Endothelial cell of umbilical vein (primary cell): ENCODE results near the gene ARFGAP3. TPM values are rescaled to one million over a fixed set of nuclear protein-coding genes. Genes with fewer than 3 reads are reported as not detected.

Source experiments
- BruUV-seq: library from RNA; stranded (reverse); fragments of 400-500 nt; replicated peaks from 2 replicates; lab custom pipeline; 2021; lab: Mats Ljungman, UMichigan
- CTCF ChIA-PET: fragments of 300-600, 350-600 bp; sonication (Branson Sonifier 250); formaldehyde crosslinking; loops from one replicate; lab custom pipeline; 2021; ENCODE audit warnings: antibody characterized with exemption, inconsistent platforms; lab: Charles Lee
- POLR2A ChIA-PET: fragments of 300-600, 350-600 bp; sonication (Branson Sonifier 250); formaldehyde crosslinking; loops from one replicate; lab custom pipeline; 2021; ENCODE audit warnings: antibody characterized with exemption, inconsistent platforms; lab: Charles Lee
- DNase-seq: peaks from one replicate; pipeline ENCODE4 v3.0.0-alpha.2; 2011; ENCODE audit warnings: low read depth, low spot score
- FAIRE-seq: peaks from 2 replicates; lab custom pipeline; 2011; peaks lifted over from hg19 to GRCh38; lab: Jason Lieb, UNC
- H2AFZ ChIP-seq: 2 replicates; pipeline ENCODE4 v1.6.0; 2012; ENCODE audit warnings: low read depth, low read length, control low read depth, inconsistent platforms
- H3K27ac ChIP-seq: 2 replicates; pipeline ENCODE4 v1.5.1; 2011; ENCODE audit warnings: low read depth, mild to moderate bottlenecking, control low read depth, low read length, moderate library complexity; ENCODE audit not compliant: insufficient read depth
- H3K27me3 ChIP-seq, 2 experiments: 2 replicates each; pipeline versions ENCODE4 v1.6.0 to v1.6.1; 2011; ENCODE audit warnings: low read length in 2 of 2, mixed read lengths in 1 of 2; ENCODE audit not compliant: control insufficient read depth in 2 of 2, insufficient read depth in 2 of 2
- H3K36me3 ChIP-seq, 2 experiments: 2 replicates in 1 of 2; 3 replicates in 1 of 2; pipeline ENCODE4 v1.5.1; 2011; ENCODE audit warnings: low read length in 2 of 2, mild to moderate bottlenecking in 1 of 2, moderate library complexity in 1 of 2; ENCODE audit not compliant: control insufficient read depth in 2 of 2, insufficient read depth in 2 of 2; ENCODE audit errors: extremely low read depth in 1 of 2
- H3K4me1 ChIP-seq: 3 replicates; pipeline ENCODE4 v1.5.1; 2011; ENCODE audit warnings: mild to moderate bottlenecking, low read length; ENCODE audit not compliant: control insufficient read depth, insufficient read depth; ENCODE audit errors: extremely low read depth
- H3K4me2 ChIP-seq: 2 replicates; pipeline ENCODE4 v1.6.1; 2011; ENCODE audit warnings: low read length, control low read depth, mixed read lengths; ENCODE audit not compliant: insufficient read depth
- H3K4me3 ChIP-seq, 3 experiments: fragments of 200-600 bp in 1 of 3; sonication (generic), shearing (Covaris generic) in 1 of 3; replicated peaks in 1 of 3; 2 replicates each; pipeline ENCODE4 v1.5.1; 2011 to 2016; ENCODE audit warnings: control low read depth in 3 of 3, low read length in 3 of 3, mild to moderate bottlenecking in 2 of 3, inconsistent platforms in 1 of 3, low read depth in 1 of 3, moderate library complexity in 1 of 3; ENCODE audit not compliant: insufficient read depth in 1 of 3
- H3K79me2 ChIP-seq: 2 replicates; pipeline ENCODE4 v1.6.0; 2012; ENCODE audit warnings: low read length, inconsistent platforms; ENCODE audit not compliant: control insufficient read depth, insufficient read depth
- H3K9ac ChIP-seq: replicated peaks from 2 replicates; pipeline ENCODE3; 2011; ENCODE audit warnings: low read length, control low read depth; ENCODE audit not compliant: insufficient read depth; ENCODE audit errors: extremely low read depth
- H3K9me1 ChIP-seq: replicated peaks from 3 replicates; pipeline ENCODE4 v1.6.0; 2011; ENCODE audit warnings: mild to moderate bottlenecking, low read length; ENCODE audit not compliant: control insufficient read depth, insufficient read depth; ENCODE audit errors: extremely low read depth
- H3K9me3 ChIP-seq: replicated peaks from 2 replicates; pipeline ENCODE4 v1.5.1; 2012; ENCODE audit warnings: low read length, inconsistent platforms; ENCODE audit not compliant: control insufficient read depth, insufficient read depth
- H4K20me1 ChIP-seq: replicated peaks from 2 replicates; pipeline ENCODE3; 2011; ENCODE audit warnings: mild to moderate bottlenecking, low read length; ENCODE audit not compliant: control insufficient read depth, insufficient read depth; ENCODE audit errors: extremely low read depth
- CTCF ChIP-seq, 2 donors: IDR thresholded peaks; 1 replicate in 1 of 2; 2 replicates in 1 of 2; pipeline ENCODE4 v1.5.1; 2011; ENCODE audit warnings: low read length in 2 of 2, mild to moderate bottlenecking in 2 of 2, moderate library complexity in 2 of 2, control low read depth in 1 of 2, inconsistent platforms in 1 of 2, low read depth in 1 of 2; ENCODE audit not compliant: insufficient read depth in 1 of 2; ENCODE audit errors: extremely low read depth in 1 of 2
- EZH2 ChIP-seq: IDR thresholded peaks from 2 replicates; pipeline ENCODE4 v1.6.1; 2012; ENCODE audit warnings: borderline replicate concordance, low read depth, mild to moderate bottlenecking, moderate library complexity, low read length, inconsistent platforms; ENCODE audit not compliant: severe bottlenecking
- FOS ChIP-seq: IDR thresholded peaks from 2 replicates; pipeline ENCODE4 v1.6.1; 2011; ENCODE audit warnings: mild to moderate bottlenecking, low read length, moderate library complexity, borderline replicate concordance; ENCODE audit not compliant: insufficient read depth
- GATA2 ChIP-seq: IDR thresholded peaks from 2 replicates; pipeline ENCODE4 v1.7.0; 2011; ENCODE audit warnings: low read depth, mild to moderate bottlenecking, moderate library complexity, mixed read lengths, low read length; ENCODE audit not compliant: insufficient read length, insufficient read depth
- JUN ChIP-seq: IDR thresholded peaks from 2 replicates; pipeline ENCODE4 v1.6.1; 2011; ENCODE audit warnings: borderline replicate concordance, low read depth; ENCODE audit not compliant: insufficient read length, insufficient read depth
- MAX ChIP-seq: IDR thresholded peaks from 2 replicates; pipeline ENCODE4 v1.6.1; 2011; ENCODE audit not compliant: insufficient read depth, insufficient read length
- MYC ChIP-seq: IDR thresholded peaks from one replicate; pipeline ENCODE4 v1.6.1; 2011; ENCODE audit warnings: mild to moderate bottlenecking, low read depth, low read length
- POLR2A ChIP-seq: IDR thresholded peaks from 2 replicates; pipeline ENCODE4 v1.6.1; 2012; ENCODE audit warnings: low read depth, mild to moderate bottlenecking, control low read depth, low read length
- POLR2AphosphoS5 ChIP-seq: IDR thresholded peaks from 2 replicates; pipeline ENCODE4 v1.6.1; 2012; ENCODE audit warnings: low read depth, mild to moderate bottlenecking, control low read depth, low read length, moderate library complexity; ENCODE audit not compliant: insufficient read depth
- dilution Hi-C: fragments of 300-500 bp; cut with MboI; formaldehyde crosslinking; loops from one replicate; pipeline ENCODE4 v1.15.0; 2019; ENCODE audit warnings: low sequenced_read_pairs; ENCODE audit not compliant: extremely low pct_ligation_motif_present
- intact Hi-C: fragments of 100-400 bp; cut with micrococcal nuclease; formaldehyde crosslinking; loops from one replicate; pipeline ENCODE4 v1.10.0; 2022
- polyA plus RNA-seq, 4 experiments: library from polyadenylated mRNA; depleted of rRNA in 3 of 4; stranded (reverse) in 3 of 4; unstranded in 1 of 4; fragments of >200 nt; gene quantifications; 2 replicates each; pipeline versions ENCODE4 v1.2.1 to v1.2.3, GENCODE V29; 2011 to 2012; ENCODE audit warnings: missing spikeins in 1 of 4
- total RNA-seq: library from RNA; stranded (reverse); gene quantifications from 2 replicates; pipeline ENCODE4 v1.2.3, GENCODE V29; 2021

ARFGAP3 gene
- total and polyA plus RNA-seq, 2 donors (not counting 3 experiments of a cell fraction or from before 2014, with no cell fraction given) = 29.1 to 33.4 TPM

- no peak overlapping the region for H3K9ac ChIP-seq
- no peak overlapping the region for H3K4me3 ChIP-seq
- no peak overlapping the region for H3K4me2 ChIP-seq
- H3K79me2 ChIP-seq = no peaks in the 10 kb centered on the region
- dilution Hi-C loops (no loop called here), intact Hi-C loops (no loop called here)
- CTCF ChIA-PET = interaction anchor here (1.5 to 1.6 kb wide), 2 partner anchors 13 to 21 kb away, joined by 3 read pairs; no protein-coding TSS in a partner anchor
- no peak for FAIRE-seq
- H4K20me1 ChIP-seq = no peaks in the 10 kb centered on the region
- no peak overlapping the region for H3K27ac ChIP-seq
- no peak for DNase-seq
- POLR2A ChIA-PET = no interaction called here
- H3K27me3 ChIP-seq = no peaks in the 10 kb centered on the region
- no peak overlapping the region for H2AFZ ChIP-seq
- peaks cover 24% of the 10 kb centered on the region for H3K4me1 ChIP-seq
- H3K9me1 ChIP-seq = no peaks in the 10 kb centered on the region
- peaks cover 0 to 15% of the 10 kb centered on the region in 2 experiments for H3K36me3 ChIP-seq
- H3K9me3 ChIP-seq = no peaks in the 10 kb centered on the region
- TF ChIP-seq POLR2AphosphoS5 (no peak), POLR2A (no peak), MYC (no peak), GATA2 (no peak), EZH2 (no peak), FOS (no peak), CTCF (IDR thresholded peaks at IDR 0.05; ENCODE audit: extremely low read depth in 1 of 2, insufficient read depth in 1 of 2, low read depth in 1 of 2, low read length in 2 of 2) (no peak), JUN (no peak), MAX (no peak)
- no TSS peak for BruUV-seq
Measured at GRCh38 chr22:42801252-42802080, 55.6 kb downstream of the ARFGAP3 start.
